IPS-15b (cell line): ENCODE results near the gene SAC3D1.

Source experiments
- H3K27me3 ChIP-seq: one replicate; pipeline ENCODE4 v1.6.1; 2013; ENCODE audit warnings: low read length; ENCODE audit not compliant: control insufficient read depth, insufficient read depth
- H3K36me3 ChIP-seq: one replicate; pipeline ENCODE4 v1.6.1; 2013; ENCODE audit warnings: low read length; ENCODE audit not compliant: control insufficient read depth, insufficient read depth
- H3K4me1 ChIP-seq: one replicate; pipeline ENCODE4 v1.6.1; 2013; ENCODE audit warnings: mild to moderate bottlenecking, low read length; ENCODE audit not compliant: control insufficient read depth, insufficient read depth
- H3K4me3 ChIP-seq: one replicate; pipeline ENCODE4 v1.5.1; 2013; ENCODE audit warnings: low read depth, low read length
- H3K9ac ChIP-seq: one replicate; pipeline ENCODE4 v1.6.1; 2013; ENCODE audit warnings: low read depth, mild to moderate bottlenecking, low read length
- H3K9me3 ChIP-seq: one replicate; pipeline ENCODE4 v1.6.1; 2013; ENCODE audit warnings: mild to moderate bottlenecking, low read length; ENCODE audit not compliant: control insufficient read depth, insufficient read depth

Gene SAC3D1

DNA sequence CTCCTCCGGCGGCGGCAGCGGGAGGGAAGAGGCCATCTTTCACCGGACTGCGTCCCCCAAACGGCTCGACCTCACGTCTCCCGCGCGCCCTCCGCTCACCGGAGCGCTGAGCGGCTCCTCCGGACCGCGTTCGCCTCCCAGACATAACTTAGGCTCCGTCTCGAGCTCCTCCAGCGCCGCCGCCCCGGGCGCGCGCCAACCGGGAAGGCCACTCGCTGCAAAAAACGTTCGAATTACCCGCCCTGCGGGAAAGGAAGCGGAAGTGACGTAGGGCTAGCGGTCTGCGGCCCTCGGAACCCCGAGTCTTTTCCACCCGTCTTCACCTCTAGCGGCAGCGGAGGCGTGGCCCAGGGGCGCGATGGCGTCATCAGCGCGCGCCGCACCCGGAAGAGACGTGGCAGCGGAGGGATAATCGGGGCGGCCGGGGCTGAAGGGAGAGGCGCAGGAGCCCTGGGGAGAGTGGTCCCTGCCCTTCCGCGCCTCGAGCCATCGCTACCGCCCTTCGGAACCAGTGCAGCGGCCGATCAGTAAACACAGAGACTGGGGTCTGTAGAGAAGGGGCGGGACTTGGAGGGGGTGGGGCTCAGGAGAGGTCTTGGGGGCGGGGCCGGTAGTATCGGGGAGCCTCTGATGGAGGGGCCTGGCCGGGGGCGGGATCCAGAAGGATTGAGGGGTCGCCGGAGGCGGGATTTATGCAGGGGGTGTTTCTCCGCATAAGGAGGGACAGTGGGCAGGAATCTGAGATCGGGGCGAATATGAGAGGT, 43.0 kb downstream of the SAC3D1 start, which contains the start of the genes CDCA5 and ZFPL1:
Gene CDCA5 (minus strand): TSS at position 207 of the 764 bp plus-strand sequence. CDS start 62 bp downstream, at position 145.
Gene ZFPL1 (plus strand): TSS at position 389 of the 764 bp plus-strand sequence. CDS start 477 bp downstream, outside the sequence.
- peak within 1 kb of the TSS; percentile 93 for H3K9ac ChIP-seq
- H3K4me1 ChIP-seq: peaks cover 5% of the 10 kb centered on the region
- peak within 1 kb of the TSS; percentile 96 for H3K4me3 ChIP-seq
- peaks cover 35% of the 10 kb centered on the region for H3K36me3 ChIP-seq
- no peaks in the 10 kb centered on the region for H3K9me3 ChIP-seq
- no peaks in the 10 kb centered on the region for H3K27me3 ChIP-seq

DNA sequence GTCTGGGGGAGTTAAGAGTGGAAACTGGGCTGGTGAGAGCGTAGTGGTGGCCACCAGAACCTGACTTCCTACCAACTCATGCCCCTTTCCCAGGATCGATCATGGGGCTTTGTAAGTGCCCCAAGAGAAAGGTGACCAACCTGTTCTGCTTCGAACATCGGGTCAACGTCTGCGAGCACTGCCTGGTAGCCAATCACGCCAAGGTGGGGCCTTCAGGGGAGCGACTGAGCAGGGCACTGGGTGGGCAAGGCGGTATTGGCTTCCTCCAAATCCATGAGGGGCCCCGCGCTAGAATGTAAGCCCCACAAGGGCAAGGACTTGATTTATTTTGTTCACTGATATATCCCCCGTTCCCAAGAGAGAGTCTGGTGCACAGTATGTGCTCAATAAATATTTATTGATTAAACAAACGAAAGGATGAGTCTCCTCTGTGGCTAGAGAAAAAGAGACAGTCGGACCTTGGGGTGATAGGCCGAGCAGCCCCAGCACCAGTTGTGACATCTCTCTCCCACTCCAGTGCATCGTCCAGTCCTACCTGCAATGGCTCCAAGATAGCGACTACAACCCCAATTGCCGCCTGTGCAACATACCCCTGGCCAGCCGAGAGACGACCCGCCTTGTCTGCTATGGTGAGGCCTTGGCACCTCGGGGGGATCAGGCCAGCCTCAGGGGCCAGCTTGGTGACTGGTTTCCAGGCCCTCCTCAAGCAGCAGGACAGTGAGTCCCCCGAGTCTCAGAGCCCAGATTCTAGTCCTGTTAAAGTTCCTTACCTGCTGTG, 43.8 kb downstream of the SAC3D1 start:
- peaks cover 29% of the 10 kb centered on the region for H3K36me3 ChIP-seq
- peak overlapping the region; percentile 96 for H3K4me3 ChIP-seq
- peaks cover 5% of the 10 kb centered on the region for H3K4me1 ChIP-seq
- H3K27me3 ChIP-seq: no peaks in the 10 kb centered on the region
- peak overlapping the region; percentile 93 for H3K9ac ChIP-seq
- H3K9me3 ChIP-seq: no peaks in the 10 kb centered on the region

DNA sequence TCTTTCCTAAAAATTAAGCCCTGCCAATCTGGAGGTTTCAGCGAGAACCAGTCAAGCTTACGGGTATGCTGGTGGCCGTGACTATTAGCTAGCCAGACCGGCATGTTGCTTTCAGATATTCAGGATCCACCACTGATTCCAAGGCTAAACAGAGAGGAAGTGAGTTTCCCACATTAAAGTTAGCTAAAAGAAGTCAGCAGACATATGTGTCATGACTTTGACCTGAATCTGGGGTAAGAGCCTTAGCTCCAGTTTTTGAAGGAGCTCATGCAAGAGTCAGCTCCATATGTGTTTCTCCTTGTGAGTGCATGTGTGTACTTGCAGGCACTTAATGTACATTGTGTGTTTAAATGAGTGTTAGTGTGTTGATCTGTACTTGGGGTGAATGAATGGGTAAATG, 44.4 kb downstream of the SAC3D1 start:
- peaks cover 29% of the 10 kb centered on the region for H3K36me3 ChIP-seq
- H3K9me3 ChIP-seq: no peaks in the 10 kb centered on the region
- H3K27me3 ChIP-seq: no peaks in the 10 kb centered on the region
- peaks cover 5% of the 10 kb centered on the region for H3K4me1 ChIP-seq
- H3K9ac ChIP-seq: no peak overlapping the region
- no peak overlapping the region for H3K4me3 ChIP-seq

DNA sequence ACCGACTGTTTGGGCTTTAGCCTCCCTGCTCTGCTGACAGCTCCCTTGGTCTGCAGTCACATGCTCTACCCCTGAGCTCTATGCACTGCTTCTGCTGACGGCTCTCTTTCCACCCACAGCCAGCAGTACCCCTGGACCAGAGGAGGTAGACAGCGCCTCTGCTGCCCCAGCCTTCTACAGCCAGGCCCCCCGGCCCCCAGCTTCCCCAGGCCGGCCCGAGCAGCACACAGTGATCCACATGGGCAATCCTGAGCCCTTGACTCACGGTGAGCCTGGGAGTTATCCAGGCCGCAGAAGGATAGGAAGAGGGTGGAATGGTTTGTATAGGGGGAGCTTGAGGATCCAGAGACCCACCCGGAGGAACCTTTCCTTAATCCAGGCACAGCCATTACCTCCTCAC, 45.8 kb downstream of the SAC3D1 start:
- Histone ChIP-seq H3K4me1 (peaks cover 5% of the 10 kb centered on the region), H3K4me3 (no peak overlapping the region), H3K9ac (no peak overlapping the region), H3K27me3 (no peaks in the 10 kb centered on the region), H3K9me3 (no peaks in the 10 kb centered on the region), H3K36me3 (peaks cover 24% of the 10 kb centered on the region)

DNA sequence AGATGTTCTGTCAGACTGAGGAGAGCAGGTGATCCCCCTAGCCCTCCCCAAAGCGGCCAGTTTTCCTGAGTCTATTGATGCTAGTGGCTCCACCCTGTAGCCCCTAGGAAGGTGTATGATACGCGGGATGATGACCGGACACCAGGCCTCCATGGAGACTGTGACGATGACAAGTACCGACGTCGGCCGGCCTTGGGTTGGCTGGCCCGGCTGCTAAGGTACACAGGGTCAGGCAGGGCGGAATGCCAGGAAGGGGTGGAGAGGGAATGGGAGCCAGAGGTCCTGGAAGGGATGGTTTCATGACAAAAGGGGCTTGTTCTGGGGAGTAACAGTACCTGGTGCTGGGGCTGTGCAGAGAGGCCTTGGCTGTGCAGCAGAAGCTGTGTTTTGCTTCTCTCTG, 46.2 kb downstream of the SAC3D1 start:
- Histone ChIP-seq H3K4me1 (peaks cover 5% of the 10 kb centered on the region), H3K9ac (no peak overlapping the region), H3K9me3 (no peaks in the 10 kb centered on the region), H3K36me3 (peaks cover 20% of the 10 kb centered on the region), H3K27me3 (no peaks in the 10 kb centered on the region), H3K4me3 (no peak overlapping the region)

DNA sequence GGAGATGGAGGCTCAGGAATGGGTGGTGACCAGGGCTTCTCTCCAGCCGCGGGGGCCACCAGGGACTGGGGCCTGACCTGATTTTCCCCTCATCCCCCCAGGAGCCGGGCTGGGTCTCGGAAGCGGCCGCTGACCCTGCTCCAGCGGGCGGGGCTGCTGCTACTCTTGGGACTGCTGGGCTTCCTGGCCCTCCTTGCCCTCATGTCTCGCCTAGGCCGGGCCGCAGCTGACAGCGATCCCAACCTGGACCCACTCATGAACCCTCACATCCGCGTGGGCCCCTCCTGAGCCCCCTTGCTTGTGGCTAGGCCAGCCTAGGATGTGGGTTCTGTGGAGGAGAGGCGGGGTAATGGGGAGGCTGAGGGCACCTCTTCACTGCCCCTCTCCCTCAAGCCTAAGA, 46.8 kb downstream of the SAC3D1 start:
- H3K27me3 ChIP-seq: no peaks in the 10 kb centered on the region
- H3K4me1 ChIP-seq: peaks cover 3% of the 10 kb centered on the region
- no peaks in the 10 kb centered on the region for H3K9me3 ChIP-seq
- H3K4me3 ChIP-seq: no peak overlapping the region
- peaks cover 19% of the 10 kb centered on the region for H3K36me3 ChIP-seq
- no peak overlapping the region for H3K9ac ChIP-seq

DNA sequence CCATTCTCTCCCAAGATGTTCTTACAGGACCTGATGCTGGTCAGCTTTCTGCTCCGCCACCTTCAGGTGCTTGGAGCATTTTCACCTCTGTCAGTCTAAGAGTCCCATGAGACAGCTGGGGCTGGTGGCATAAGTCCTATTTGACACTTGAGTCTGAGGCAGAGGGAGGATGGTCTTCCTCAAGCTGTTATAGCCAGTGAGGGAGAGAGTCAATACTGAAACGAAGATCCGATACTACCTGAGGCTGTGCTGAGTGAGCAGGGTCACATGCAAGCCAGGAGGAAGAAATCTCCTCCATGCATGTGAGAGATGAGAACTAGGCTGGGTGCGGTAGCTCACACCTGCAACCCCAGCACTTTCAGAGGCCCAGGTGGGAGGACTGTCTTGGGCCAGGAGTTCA, 48.6 kb downstream of the SAC3D1 start:
- no peaks in the 10 kb centered on the region for H3K4me1 ChIP-seq
- H3K27me3 ChIP-seq: no peaks in the 10 kb centered on the region
- no peak overlapping the region for H3K9ac ChIP-seq
- peaks cover 19% of the 10 kb centered on the region for H3K36me3 ChIP-seq
- no peaks in the 10 kb centered on the region for H3K9me3 ChIP-seq
- no peak overlapping the region for H3K4me3 ChIP-seq

DNA sequence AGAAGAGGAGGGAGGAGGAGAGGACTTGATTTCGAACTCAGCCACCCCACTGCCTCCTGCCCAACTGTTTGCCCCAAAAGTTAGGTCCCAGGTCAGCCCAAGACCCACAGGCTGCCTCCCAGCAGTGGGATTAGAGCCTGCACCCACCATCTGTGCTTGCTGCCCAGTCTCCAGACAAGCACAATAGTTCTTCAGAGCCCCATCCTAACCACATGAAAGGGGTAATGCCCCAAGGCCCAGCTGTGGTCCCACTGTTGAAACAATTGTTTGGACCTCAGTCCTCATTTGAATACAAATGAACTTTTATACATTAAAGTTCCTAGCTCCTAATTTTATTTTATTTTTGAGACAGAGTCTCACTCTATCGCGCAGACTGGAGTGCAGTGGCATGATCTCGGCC, 49.6 kb downstream of the SAC3D1 start:
- Histone ChIP-seq H3K9me3 (no peaks in the 10 kb centered on the region), H3K4me3 (no peak overlapping the region), H3K4me1 (no peaks in the 10 kb centered on the region), H3K9ac (no peak overlapping the region), H3K36me3 (peaks cover 19% of the 10 kb centered on the region), H3K27me3 (no peaks in the 10 kb centered on the region)
